ENCODE data around the gene DAPP1.

DAPP1 gene

DNA sequence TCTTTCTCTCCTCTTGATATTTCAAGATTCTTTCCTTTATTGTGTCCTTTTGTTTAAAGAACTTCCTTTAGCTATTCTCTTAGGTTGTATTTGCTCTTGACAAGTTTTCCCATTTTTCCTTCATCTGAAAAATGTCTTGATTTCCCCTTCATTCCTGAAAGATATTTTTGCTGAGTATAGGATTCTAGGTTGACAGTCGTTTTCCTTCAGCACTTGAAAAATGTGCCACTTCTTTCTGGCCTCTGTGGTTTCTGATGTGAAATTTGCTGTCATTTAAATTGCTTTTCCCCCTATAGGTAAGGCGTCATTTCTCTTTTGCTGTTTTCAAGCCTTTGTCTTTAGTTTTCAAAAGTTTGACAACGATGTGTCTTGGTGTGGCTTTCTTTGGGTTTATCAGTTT lies 100.9 kb downstream of the DAPP1 start:
- DNase-seq (ENCODE audit: low spot score) = no peak
- TF ChIP-seq, protein P1, sequence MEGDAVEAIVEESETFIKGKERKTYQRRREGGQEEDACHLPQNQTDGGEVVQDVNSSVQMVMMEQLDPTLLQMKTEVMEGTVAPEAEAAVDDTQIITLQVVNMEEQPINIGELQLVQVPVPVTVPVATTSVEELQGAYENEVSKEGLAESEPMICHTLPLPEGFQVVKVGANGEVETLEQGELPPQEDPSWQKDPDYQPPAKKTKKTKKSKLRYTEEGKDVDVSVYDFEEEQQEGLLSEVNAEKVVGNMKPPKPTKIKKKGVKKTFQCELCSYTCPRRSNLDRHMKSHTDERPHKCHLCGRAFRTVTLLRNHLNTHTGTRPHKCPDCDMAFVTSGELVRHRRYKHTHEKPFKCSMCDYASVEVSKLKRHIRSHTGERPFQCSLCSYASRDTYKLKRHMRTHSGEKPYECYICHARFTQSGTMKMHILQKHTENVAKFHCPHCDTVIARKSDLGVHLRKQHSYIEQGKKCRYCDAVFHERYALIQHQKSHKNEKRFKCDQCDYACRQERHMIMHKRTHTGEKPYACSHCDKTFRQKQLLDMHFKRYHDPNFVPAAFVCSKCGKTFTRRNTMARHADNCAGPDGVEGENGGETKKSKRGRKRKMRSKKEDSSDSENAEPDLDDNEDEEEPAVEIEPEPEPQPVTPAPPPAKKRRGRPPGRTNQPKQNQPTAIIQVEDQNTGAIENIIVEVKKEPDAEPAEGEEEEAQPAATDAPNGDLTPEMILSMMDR (IDR thresholded peaks at IDR 0.05; ENCODE audit: borderline replicate concordance, control extremely low read depth, extremely low read depth, insufficient read depth, missing control alignments) = no peak
- in situ Hi-C loops (cut with MboI; ENCODE audit: low sequenced_read_pairs, unreplicated experiment) = no loop called here

DNA sequence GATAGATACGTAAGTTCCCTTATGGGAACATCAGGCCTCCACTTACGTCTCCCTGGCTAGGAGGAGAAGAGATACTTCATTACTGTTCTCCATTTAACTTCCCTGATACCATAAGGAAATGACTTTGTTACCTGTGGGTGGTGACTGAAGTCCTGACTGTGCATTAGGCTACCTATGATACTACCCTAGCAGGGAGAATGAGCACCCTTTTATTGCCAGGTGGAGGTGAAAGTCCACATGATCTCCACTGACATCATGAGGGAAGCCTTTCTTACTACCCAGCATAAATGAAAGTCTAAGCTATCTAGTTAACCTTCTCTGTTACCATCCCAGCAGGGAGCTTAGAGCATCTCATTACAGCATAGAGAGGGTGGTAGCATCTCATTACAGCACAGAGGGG lies 102.0 kb downstream of the DAPP1 start:
- in situ Hi-C loops (cut with MboI; ENCODE audit: low sequenced_read_pairs, unreplicated experiment) = no loop called here
- DNase-seq (ENCODE audit: low spot score) = no peak
- TF ChIP-seq, protein P1 (IDR thresholded peaks at IDR 0.05; ENCODE audit: borderline replicate concordance, control extremely low read depth, extremely low read depth, insufficient read depth, missing control alignments) = no peak
